Mucosa of rectum (tissue), 2 donors: ENCODE data around the gene TREX2.

Source experiments
- H3K27ac ChIP-seq, 2 donors: one replicate each; pipeline ENCODE4 v1.7.0; 2013; ENCODE audit warnings: inconsistent platforms in 2 of 2, low read depth in 2 of 2, low read length in 2 of 2
- H3K27me3 ChIP-seq, 2 donors: one replicate each; pipeline ENCODE4 v1.7.0; 2013; ENCODE audit warnings: low read length in 2 of 2; ENCODE audit not compliant: control insufficient read depth in 2 of 2, insufficient read depth in 2 of 2
- H3K36me3 ChIP-seq, 2 donors: one replicate each; pipeline ENCODE4 v1.7.0; 2013; ENCODE audit warnings: low read length in 2 of 2; ENCODE audit not compliant: control insufficient read depth in 2 of 2, insufficient read depth in 2 of 2
- H3K4me1 ChIP-seq, 2 donors: one replicate each; pipeline ENCODE4 v1.7.0; 2013; ENCODE audit warnings: low read length in 2 of 2, mild to moderate bottlenecking in 1 of 2; ENCODE audit not compliant: control insufficient read depth in 2 of 2, insufficient read depth in 2 of 2
- H3K4me3 ChIP-seq, 2 donors: one replicate each; pipeline ENCODE4 v1.7.0; 2013; ENCODE audit warnings: low read length in 2 of 2
- H3K9ac ChIP-seq, 2 donors: one replicate each; pipeline ENCODE4 v1.7.0; 2013; ENCODE audit warnings: low read length in 2 of 2, low read depth in 1 of 2, mild to moderate bottlenecking in 1 of 2
- H3K9me3 ChIP-seq, 2 donors: one replicate each; pipeline ENCODE4 v1.7.0; 2013; ENCODE audit warnings: low read length in 2 of 2; ENCODE audit not compliant: control insufficient read depth in 2 of 2
- donor health status: healthy.
- donor health status: Normal muscosa, but diverticular disease.

Gene TREX2, protein sequence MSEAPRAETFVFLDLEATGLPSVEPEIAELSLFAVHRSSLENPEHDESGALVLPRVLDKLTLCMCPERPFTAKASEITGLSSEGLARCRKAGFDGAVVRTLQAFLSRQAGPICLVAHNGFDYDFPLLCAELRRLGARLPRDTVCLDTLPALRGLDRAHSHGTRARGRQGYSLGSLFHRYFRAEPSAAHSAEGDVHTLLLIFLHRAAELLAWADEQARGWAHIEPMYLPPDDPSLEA

DNA sequence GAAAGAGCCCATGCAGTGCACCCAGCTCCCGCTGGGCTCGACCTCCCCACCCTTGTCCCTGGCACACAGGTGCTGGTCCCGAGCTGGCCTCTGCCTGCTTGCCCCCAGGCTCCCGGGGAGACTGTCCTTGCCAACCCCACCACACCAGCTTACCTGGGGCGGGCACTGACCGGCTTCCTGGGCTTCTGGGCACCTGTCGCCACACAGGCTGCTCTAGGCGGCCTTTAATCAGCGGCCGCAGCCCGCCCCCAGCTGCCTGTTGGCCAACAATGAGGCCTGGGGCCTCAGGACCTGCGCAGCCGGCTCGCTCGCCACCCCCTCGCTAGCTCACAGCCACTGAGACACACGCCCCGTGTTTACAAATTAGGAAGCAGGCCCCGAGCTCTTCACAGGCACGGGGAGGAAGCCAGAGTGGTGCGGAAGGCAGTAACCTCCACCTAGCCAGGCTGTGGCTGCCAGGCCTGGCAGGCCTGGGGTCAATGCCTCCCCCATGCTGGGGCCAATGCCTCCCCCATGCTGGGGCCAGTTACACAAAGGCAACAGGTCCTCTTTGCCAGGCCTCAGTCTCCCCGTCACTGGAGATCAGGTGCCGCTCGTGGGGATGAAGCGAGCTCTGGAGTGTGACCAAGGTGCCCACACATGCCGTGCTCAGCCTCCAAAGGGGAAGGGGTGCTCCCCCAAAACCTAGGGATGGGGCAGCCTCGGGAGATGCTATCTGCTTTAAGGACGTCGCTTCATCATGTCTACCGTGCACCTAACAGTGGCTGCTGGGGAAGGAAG lies at the start of gene TREX2:
Gene TREX2, minus strand, starts transcription at position 201 of the 780 bp plus-strand sequence. CDS start 626 bp downstream, outside the sequence.
- no peaks in the 10 kb centered on the region for H3K36me3 ChIP-seq
- no peak within 1 kb of the TSS for H3K4me3 ChIP-seq
- H3K27me3 ChIP-seq = no peaks in the 10 kb centered on the region
- no peaks in the 10 kb centered on the region for H3K9me3 ChIP-seq
- H3K4me1 ChIP-seq = no peaks in the 10 kb centered on the region
- no peak within 1 kb of the TSS for H3K9ac ChIP-seq
- H3K27ac ChIP-seq = no peak within 1 kb of the TSS

DNA sequence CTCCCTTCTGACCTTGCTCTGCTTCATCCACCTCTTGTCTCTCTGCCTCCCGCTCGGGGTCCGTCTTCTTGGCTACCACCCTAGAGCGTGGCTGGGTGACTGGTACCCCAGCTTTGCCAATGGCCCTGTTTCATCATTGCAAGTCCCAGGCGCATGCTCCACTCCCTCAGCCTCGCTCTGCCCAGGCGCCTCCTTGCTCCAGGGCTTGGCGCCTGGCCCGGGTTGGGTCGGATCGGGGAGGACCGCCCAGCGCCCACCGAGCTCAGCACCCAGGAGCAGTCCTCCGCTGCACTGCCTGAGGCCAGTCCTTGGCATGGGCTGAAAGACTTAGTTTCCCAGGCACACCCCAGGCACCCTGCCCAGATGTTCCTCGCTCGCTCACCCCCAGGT lies 49.5 kb upstream of the TREX2 start:
- Histone ChIP-seq H3K9me3 (no peaks in the 10 kb centered on the region), H3K4me1 (no peaks in the 10 kb centered on the region), H3K4me3 (peak overlapping the region in 1 of 2 donors; percentile 20), H3K27me3 (peaks cover 0 to 3% of the 10 kb centered on the region in 2 donors), H3K9ac (no peak overlapping the region), H3K36me3 (no peaks in the 10 kb centered on the region), H3K27ac (no peak overlapping the region)

DNA sequence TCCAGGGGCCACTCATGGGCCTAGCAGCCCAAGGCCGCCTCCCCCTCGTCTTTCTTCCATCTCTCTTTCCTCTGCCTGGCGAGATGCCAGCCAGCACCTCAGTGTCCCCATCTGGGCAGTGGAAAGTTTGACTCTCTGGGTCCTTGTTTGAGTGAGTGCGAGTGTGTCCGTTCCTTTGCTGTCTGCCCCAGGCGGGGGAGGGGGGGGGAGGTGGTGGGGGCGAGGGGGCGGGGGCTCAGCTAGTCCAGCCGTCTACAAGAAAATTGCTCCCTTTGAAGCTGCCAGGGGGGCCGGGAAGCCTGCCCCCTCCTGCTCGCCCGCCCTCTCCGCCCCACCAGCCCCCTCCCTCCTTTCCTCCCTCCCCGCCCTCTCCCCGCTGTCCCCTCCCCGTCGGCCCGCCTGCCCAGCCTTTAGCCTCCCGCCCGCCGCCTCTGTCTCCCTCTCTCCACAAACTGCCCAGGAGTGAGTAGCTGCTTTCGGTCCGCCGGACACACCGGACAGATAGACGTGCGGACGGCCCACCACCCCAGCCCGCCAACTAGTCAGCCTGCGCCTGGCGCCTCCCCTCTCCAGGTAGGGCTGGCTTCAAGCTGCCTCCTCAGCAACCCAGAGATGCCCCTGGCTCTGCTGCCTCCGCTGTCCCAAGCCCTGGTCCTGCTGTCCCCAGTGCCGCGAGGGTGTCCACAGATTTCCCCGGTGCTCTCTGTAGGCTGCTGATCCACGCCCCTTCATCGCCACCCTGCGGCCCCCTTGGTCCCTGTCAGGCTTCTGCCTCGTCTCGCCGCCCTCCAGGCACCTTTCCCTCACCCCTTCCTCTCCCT lies 48.9 kb upstream of the TREX2 start, which contains the start of gene BGN:
Gene BGN, plus strand, starts transcription at position 440 of the 821 bp plus-strand sequence. CDS start 9,652 bp downstream, outside the sequence.
- H3K4me3 ChIP-seq = peak within 1 kb of the TSS; percentile 20 to 39
- no peaks in the 10 kb centered on the region for H3K4me1 ChIP-seq
- no peak within 1 kb of the TSS for H3K9ac ChIP-seq
- H3K36me3 ChIP-seq = no peaks in the 10 kb centered on the region
- no peak within 1 kb of the TSS for H3K27ac ChIP-seq
- no peaks in the 10 kb centered on the region for H3K9me3 ChIP-seq
- peaks cover 0 to 3% of the 10 kb centered on the region in 2 donors for H3K27me3 ChIP-seq

DNA sequence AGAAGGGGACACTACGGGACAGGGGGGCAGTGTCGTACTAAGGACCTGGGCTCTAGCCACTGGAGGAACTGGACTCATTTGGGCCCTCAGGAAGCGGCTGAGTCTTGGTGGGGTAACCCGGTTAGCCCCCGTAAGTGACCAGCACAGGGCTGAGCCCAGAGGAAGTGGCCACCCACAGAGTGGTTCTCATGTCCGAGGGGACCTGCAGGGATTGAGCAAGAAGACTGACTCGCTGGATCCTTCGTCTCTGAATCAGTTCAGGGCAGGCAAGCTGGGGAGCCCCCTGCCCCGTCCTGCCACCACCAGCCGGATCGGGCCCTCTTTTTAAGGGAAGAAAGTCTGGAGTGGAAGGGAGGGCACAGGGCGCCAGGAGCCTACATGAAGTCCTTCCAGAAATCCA lies 48.2 kb upstream of the TREX2 start:
- Histone ChIP-seq H3K36me3 (no peaks in the 10 kb centered on the region), H3K9me3 (no peaks in the 10 kb centered on the region), H3K27me3 (peaks cover 0 to 3% of the 10 kb centered on the region in 2 donors), H3K9ac (no peak overlapping the region), H3K4me3 (no peak overlapping the region), H3K4me1 (no peaks in the 10 kb centered on the region), H3K27ac (no peak overlapping the region)

DNA sequence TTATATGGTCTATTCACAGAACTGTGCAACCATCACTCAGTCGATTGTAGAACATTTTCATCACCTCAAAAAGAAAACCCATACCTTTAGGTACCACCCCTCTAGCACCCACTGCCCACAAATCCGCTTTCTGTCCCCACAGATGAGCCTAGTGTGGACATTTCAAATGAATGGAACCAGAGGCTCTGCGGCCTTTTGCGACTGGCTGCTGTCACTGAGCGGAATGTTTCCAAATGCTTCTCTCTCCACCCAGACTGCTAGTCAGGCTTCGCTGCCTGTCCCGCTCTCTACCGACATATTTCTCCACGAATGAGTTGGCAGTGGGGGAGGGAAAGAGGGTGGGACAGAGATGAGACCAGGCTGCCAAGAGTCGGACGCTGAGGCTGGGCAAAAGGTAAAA lies 47.2 kb upstream of the TREX2 start:
- H3K9me3 ChIP-seq = no peaks in the 10 kb centered on the region
- no peak overlapping the region for H3K9ac ChIP-seq
- peaks cover 0 to 3% of the 10 kb centered on the region in 2 donors for H3K27me3 ChIP-seq
- no peak overlapping the region for H3K4me3 ChIP-seq
- no peaks in the 10 kb centered on the region for H3K4me1 ChIP-seq
- no peaks in the 10 kb centered on the region for H3K36me3 ChIP-seq
- no peak overlapping the region for H3K27ac ChIP-seq

DNA sequence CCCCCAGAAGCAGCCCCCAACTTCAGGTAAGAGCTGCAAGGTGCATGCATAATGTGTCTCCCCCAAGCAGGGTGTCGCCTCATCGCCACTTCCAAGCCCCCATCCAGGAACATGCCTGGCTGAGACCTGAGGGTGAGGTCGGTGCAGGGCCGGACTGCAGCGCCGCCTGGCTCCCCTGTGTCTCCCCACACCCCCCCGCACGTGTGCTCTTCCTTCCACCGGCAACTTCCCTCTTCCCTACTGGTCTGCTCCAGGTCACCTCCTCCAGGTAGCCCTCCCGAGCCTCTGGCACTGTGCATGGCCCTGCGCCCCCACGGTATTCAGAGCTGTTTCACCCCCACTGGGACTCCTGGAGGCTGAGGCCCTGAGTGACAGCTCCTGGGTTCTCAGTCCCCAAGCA lies 46.7 kb upstream of the TREX2 start:
- H3K4me1 ChIP-seq = no peaks in the 10 kb centered on the region
- no peak overlapping the region for H3K9ac ChIP-seq
- no peak overlapping the region for H3K4me3 ChIP-seq
- no peaks in the 10 kb centered on the region for H3K36me3 ChIP-seq
- H3K9me3 ChIP-seq = no peaks in the 10 kb centered on the region
- H3K27me3 ChIP-seq = peaks cover 0 to 3% of the 10 kb centered on the region in 2 donors
- no peak overlapping the region for H3K27ac ChIP-seq

DNA sequence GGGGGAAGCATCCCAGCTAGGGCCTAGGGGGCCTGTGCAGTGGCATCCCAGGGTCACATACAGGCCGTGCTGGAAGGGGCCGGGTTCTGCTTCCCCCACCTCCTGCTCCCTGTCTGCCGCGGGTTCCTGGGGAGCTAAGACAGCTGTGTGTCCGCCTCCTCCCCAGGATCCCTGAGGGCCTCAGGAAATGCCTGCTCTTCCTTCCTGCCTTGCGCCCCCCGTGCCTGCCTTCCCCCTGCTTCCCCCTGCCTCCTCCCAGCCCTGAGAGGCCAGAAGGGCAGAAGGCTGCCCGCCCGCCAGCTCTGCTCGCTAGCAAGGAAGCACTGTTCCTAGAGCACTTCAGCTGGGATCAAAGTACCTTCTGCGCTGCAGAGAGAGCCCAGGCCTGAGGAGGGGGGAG lies 46.1 kb upstream of the TREX2 start:
- no peak overlapping the region for H3K27ac ChIP-seq

DNA sequence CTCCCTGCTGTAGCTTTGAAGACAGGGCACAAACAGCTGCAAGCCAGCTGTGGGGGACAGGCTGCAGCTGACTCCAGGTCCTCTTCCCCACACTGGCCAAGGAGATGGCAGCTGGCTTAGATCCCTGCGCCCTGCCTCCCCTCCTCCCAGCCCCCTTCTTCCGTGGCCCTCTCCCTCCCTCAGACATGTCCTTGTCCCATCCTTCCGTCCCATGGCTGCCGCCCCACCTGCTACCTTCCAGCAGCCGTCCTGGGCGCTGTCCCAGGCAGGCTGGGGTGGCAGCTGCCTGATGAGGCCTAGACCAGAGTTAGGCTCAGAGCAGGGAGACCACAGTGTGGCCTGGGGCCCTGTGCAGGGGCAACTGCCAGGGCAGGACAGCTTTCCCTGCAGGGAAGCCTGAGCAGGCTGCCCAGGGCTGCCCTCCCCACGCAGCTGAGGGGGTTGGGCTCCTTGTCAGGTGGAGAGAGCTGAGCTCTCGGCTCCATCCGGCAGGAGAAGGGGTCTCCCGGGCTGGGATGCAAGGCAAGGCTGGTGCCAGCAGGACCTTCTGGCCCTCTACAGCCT lies 45.6 kb upstream of the TREX2 start:
- H3K4me1 ChIP-seq = no peaks in the 10 kb centered on the region
- no peak overlapping the region for H3K9ac ChIP-seq
- H3K9me3 ChIP-seq = no peaks in the 10 kb centered on the region
- H3K27ac ChIP-seq = no peak overlapping the region
- no peaks in the 10 kb centered on the region for H3K36me3 ChIP-seq
- H3K27me3 ChIP-seq = peaks cover 0 to 3% of the 10 kb centered on the region in 2 donors
- no peak overlapping the region for H3K4me3 ChIP-seq

More for the DNA sequence above, 46.1 kb upstream of the TREX2 start:
- H3K4me3 ChIP-seq = no peak overlapping the region
- no peak overlapping the region for H3K9ac ChIP-seq
- H3K9me3 ChIP-seq = no peaks in the 10 kb centered on the region
- H3K27me3 ChIP-seq = peaks cover 0 to 3% of the 10 kb centered on the region in 2 donors
- no peaks in the 10 kb centered on the region for H3K36me3 ChIP-seq
- H3K4me1 ChIP-seq = no peaks in the 10 kb centered on the region

DNA sequence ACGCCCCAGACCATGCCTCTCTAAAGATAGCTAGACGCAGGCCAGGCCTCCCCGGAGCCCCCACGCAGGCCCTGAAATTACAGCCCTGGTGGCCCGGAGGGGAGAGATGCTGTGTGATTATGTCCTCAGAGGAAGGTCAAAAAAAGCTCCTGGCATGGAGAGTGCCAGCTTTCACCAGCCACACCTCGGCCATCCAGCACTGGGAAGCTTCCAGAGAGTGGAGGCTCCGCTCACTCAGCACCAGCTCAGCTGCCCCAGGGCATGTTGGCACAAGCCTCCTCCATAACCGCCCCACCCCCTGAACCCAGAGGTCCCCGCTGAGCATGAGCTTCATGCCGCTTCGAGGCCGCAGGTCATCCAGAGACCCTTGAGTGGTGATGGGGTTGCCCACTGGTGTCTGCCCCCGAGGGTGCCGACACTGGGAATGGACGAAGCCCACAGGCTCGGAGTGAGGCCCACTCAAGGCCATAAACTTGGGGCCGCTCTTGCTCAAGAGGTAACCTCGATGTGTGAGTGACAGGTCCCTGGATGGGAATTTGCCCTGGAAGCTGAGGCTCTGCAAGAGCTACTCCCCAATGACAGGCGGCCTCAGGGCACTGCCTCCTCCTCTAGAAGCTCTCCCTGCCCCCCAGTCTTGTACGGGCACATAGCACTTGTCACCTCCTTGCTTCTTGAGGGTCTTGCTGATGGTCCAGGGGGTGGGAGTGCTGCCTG lies 44.5 kb upstream of the TREX2 start:
- H3K27me3 ChIP-seq = peaks cover 0 to 3% of the 10 kb centered on the region in 2 donors
- H3K27ac ChIP-seq = no peak overlapping the region
- H3K9ac ChIP-seq = no peak overlapping the region
- no peak overlapping the region for H3K4me3 ChIP-seq
- no peaks in the 10 kb centered on the region for H3K9me3 ChIP-seq
- no peaks in the 10 kb centered on the region for H3K36me3 ChIP-seq
- H3K4me1 ChIP-seq = no peaks in the 10 kb centered on the region
